PC-3 (cell line): ENCODE results near the gene WDR93. TPM values are rescaled to one million over a fixed set of nuclear protein-coding genes. Genes with fewer than 3 reads are reported as not detected.

ENCODE experiments used
- ATAC-seq: fragments of 200-7000 bp; cut with Tn5 transposase; 2 replicates; pipeline ENCODE4 v1.9.1; 2020; ENCODE audit warnings: mild to moderate bottlenecking, moderate library complexity
- BruUV-seq: library from RNA; stranded (reverse); fragments of 400-500 nt; replicated peaks from 2 replicates; lab custom pipeline; 2021; lab: Mats Ljungman, UMichigan
- CTCF ChIA-PET: fragments of 300-600 bp; sonication (Branson Sonifier 250); formaldehyde crosslinking; loops from one replicate; lab custom pipeline; 2022; ENCODE audit warnings: antibody characterized with exemption; lab: Charles Lee
- POLR2A ChIA-PET: fragments of 300-600 bp; sonication (Branson Sonifier 250); formaldehyde crosslinking; loops from one replicate; lab custom pipeline; 2022; ENCODE audit warnings: antibody characterized with exemption; ENCODE audit not compliant: unreplicated experiment; lab: Charles Lee
- DNase-seq: peaks from one replicate; pipeline ENCODE4 v3.0.0-alpha.2; 2015
- H2AFZ ChIP-seq: fragments of 300-600 bp; sonication (generic); 2 replicates; pipeline ENCODE4 v1.6.0; 2016; ENCODE audit warnings: antibody characterized with exemption, low read length
- H3F3A ChIP-seq: fragments of 300-600 bp; sonication (generic); one replicate; pipeline ENCODE4 v1.6.0; 2017; ENCODE audit warnings: antibody characterized with exemption, low read length, control low read depth, mild to moderate bottlenecking; ENCODE audit not compliant: unreplicated experiment
- H3K27ac ChIP-seq: fragments of 300-600 bp; sonication (generic); 2 replicates; pipeline ENCODE4 v1.5.1; 2016; ENCODE audit warnings: mild to moderate bottlenecking, low read length
- H3K27me3 ChIP-seq: fragments of 300-600 bp; sonication (generic); 2 replicates; pipeline ENCODE4 v1.6.1; 2016; ENCODE audit warnings: low read length, mixed read lengths
- H3K36me3 ChIP-seq: fragments of 300-600 bp; sonication (generic); 2 replicates; pipeline ENCODE4 v1.6.1; 2016; ENCODE audit warnings: low read depth, mixed run types, low read length, mixed read lengths
- H3K4me1 ChIP-seq: fragments of 300-600 bp; sonication (generic); 2 replicates; pipeline ENCODE4 v1.5.1; 2016; ENCODE audit warnings: low read length; ENCODE audit not compliant: insufficient read depth
- H3K4me2 ChIP-seq: fragments of 300-600 bp; sonication (generic); 2 replicates; pipeline ENCODE4 v1.6.0; 2016; ENCODE audit warnings: low read length
- H3K4me3 ChIP-seq: fragments of 300-600 bp; sonication (generic); 2 replicates; pipeline ENCODE4 v1.5.1; 2016; ENCODE audit warnings: mild to moderate bottlenecking, low read length, mixed read lengths
- H3K79me2 ChIP-seq: fragments of 300-600 bp; sonication (generic); 2 replicates; pipeline ENCODE4 v1.6.1; 2017; ENCODE audit warnings: low read length, mixed read lengths
- H3K9ac ChIP-seq: fragments of 300-600 bp; sonication (generic); 2 replicates; pipeline ENCODE4 v1.6.0; 2016; ENCODE audit warnings: mild to moderate bottlenecking, low read length
- H3K9me2 ChIP-seq: fragments of 300-600 bp; sonication (generic); replicated peaks from 2 replicates; pipeline ENCODE4 v1.6.1; 2016; ENCODE audit warnings: mixed run types, low read length, mixed read lengths
- H3K9me3 ChIP-seq: fragments of 300-600 bp; sonication (generic); 2 replicates; pipeline ENCODE4 v1.6.1; 2016; ENCODE audit warnings: low read length, mixed read lengths
- H4K20me1 ChIP-seq: fragments of 300-600 bp; sonication (generic); 2 replicates; pipeline ENCODE4 v1.6.1; 2016; ENCODE audit warnings: low read length, mixed read lengths
- EZH2 ChIP-seq: fragments of 300-600 bp; sonication (generic); IDR thresholded peaks from one replicate; pipeline ENCODE4 v1.6.1; 2017; ENCODE audit warnings: antibody characterized with exemption, mild to moderate bottlenecking, low read length; ENCODE audit not compliant: unreplicated experiment
- EZH2phosphoT487 ChIP-seq: fragments of 300-600 bp; sonication (generic); IDR thresholded peaks from 2 replicates; pipeline ENCODE4 v1.6.1; 2018; ENCODE audit warnings: mild to moderate bottlenecking, antibody characterized with exemption, low read length, borderline replicate concordance
- intact Hi-C: fragments of 100-400 bp; cut with micrococcal nuclease; formaldehyde crosslinking; loops from 2 replicates; pipeline ENCODE4 v1.9.0; 2023
- total RNA-seq: library from RNA; depleted of rRNA; stranded (reverse); fragments of >200 nt; gene quantifications from 2 replicates; pipeline ENCODE4 v1.2.3, GENCODE V29; 2014
- TF ChIP-seq, protein P1 (sequence below): fragments of 300-600 bp; sonication (generic); conservative IDR thresholded peaks from 2 replicates; pipeline ENCODE4 v1.5.1; 2017; ENCODE audit warnings: antibody characterized with exemption, low read depth, mild to moderate bottlenecking, low read length

The WDR93 gene
- total RNA-seq, 1 experiment from 2014 or later = 0.22 TPM

GRCh38 chr15:89654847-89655805 is 35.5 kb upstream of the WDR93 start, which contains the start of gene KIF7:
Gene KIF7, minus strand, starts transcription at chr15:89655467. Its CDS starts 2,537 bp downstream, at chr15:89652930.
- Histone ChIP-seq H4K20me1 (no peaks in the 10 kb centered on the region), H3K27ac (peak within 1 kb of the TSS; percentile 16; the same call in 1 of the 2 replicates), H3K4me2 (peak within 1 kb of the TSS; percentile 98), H2AFZ (peak within 1 kb of the TSS; percentile 86), H3K9me2 (no peaks in the 10 kb centered on the region), H3K4me3 (peak within 1 kb of the TSS; percentile 95), H3F3A (no peaks in the 10 kb centered on the region), H3K27me3 (no peaks in the 10 kb centered on the region), H3K9ac (peak within 1 kb of the TSS; percentile 83), H3K4me1 (peaks cover 20% of the 10 kb centered on the region; the same call in 1 of the 2 replicates), H3K36me3 (peaks cover under 1% of the 10 kb centered on the region; the same call in 1 of the 2 replicates), H3K9me3 (no peaks in the 10 kb centered on the region), H3K79me2 (peaks cover 39% of the 10 kb centered on the region)
- CTCF ChIA-PET = interaction anchor here (0.6 kb wide), 1 partner anchor 236 kb away, joined by 3 read pairs; no protein-coding TSS in a partner anchor
- BruUV-seq = no TSS peak
- POLR2A ChIA-PET = no interaction called here
- intact Hi-C loops = loop anchor here (5.0 kb wide), 1 partner anchor 87 kb away; no protein-coding TSS in a partner anchor
- DNase-seq (peak; percentile 62), ATAC-seq (peak; percentile 74)
- TF ChIP-seq EZH2phosphoT487 (no peak), EZH2 (no peak)
- TF ChIP-seq, protein P1, sequence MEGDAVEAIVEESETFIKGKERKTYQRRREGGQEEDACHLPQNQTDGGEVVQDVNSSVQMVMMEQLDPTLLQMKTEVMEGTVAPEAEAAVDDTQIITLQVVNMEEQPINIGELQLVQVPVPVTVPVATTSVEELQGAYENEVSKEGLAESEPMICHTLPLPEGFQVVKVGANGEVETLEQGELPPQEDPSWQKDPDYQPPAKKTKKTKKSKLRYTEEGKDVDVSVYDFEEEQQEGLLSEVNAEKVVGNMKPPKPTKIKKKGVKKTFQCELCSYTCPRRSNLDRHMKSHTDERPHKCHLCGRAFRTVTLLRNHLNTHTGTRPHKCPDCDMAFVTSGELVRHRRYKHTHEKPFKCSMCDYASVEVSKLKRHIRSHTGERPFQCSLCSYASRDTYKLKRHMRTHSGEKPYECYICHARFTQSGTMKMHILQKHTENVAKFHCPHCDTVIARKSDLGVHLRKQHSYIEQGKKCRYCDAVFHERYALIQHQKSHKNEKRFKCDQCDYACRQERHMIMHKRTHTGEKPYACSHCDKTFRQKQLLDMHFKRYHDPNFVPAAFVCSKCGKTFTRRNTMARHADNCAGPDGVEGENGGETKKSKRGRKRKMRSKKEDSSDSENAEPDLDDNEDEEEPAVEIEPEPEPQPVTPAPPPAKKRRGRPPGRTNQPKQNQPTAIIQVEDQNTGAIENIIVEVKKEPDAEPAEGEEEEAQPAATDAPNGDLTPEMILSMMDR = no peak

GRCh38 chr15:89656116-89656815 is 34.3 kb upstream of the WDR93 start:
- TF ChIP-seq EZH2phosphoT487 (no peak), EZH2 (no peak)
- TF ChIP-seq, protein P1 = no peak
- no peak overlapping the region for H3K27ac ChIP-seq

More at GRCh38 chr15:89656116-89656815, 34.3 kb upstream of the WDR93 start:
- H3K27me3 ChIP-seq = no peaks in the 10 kb centered on the region
- ChIA-PET POLR2A (no interaction called here), CTCF (no interaction called here)
- no peak overlapping the region for H3K9ac ChIP-seq
- H3K4me2 ChIP-seq = no peak overlapping the region
- peaks cover 36% of the 10 kb centered on the region for H3K79me2 ChIP-seq
- H2AFZ ChIP-seq = no peak overlapping the region
- H3K4me1 ChIP-seq = peaks cover 20% of the 10 kb centered on the region; the same call in 1 of the 2 replicates
- no peaks in the 10 kb centered on the region; the same call in 1 of the 2 replicates for H3K36me3 ChIP-seq
- intact Hi-C loops = loop anchor here (5.0 kb wide), 1 partner anchor 86 kb away; no protein-coding TSS in a partner anchor
- no peaks in the 10 kb centered on the region for H3K9me2 ChIP-seq
- no peaks in the 10 kb centered on the region for H4K20me1 ChIP-seq
- H3K4me3 ChIP-seq = no peak overlapping the region
- H3K9me3 ChIP-seq = no peaks in the 10 kb centered on the region
- peak; percentile 43 for DNase-seq
- BruUV-seq = no TSS peak
- peaks cover 3% of the 10 kb centered on the region for H3F3A ChIP-seq
- ATAC-seq = 0 out of 2 replicates have a peak, but pooled peaks have one; percentile 8
